WTC11 (cell line): Measurements from ENCODE around the gene HECTD4. TPM values are rescaled to one million over a fixed set of nuclear protein-coding genes. Genes with fewer than 3 reads are reported as not detected.

Source experiments
- ATAC-seq: fragments of 200-7000 bp; cut with Tn5 transposase; 2 replicates; pipeline ENCODE4 v1.10.0; 2021; ENCODE audit warnings: mild to moderate bottlenecking, moderate library complexity
- CTCF ChIA-PET: fragments of 300-600 bp; sonication (Branson Sonifier 250); formaldehyde crosslinking; loops from one replicate; lab custom pipeline; 2021; ENCODE audit warnings: antibody characterized with exemption; lab: Charles Lee
- POLR2A ChIA-PET: fragments of 350-600 bp; sonication (Branson Sonifier 250); formaldehyde crosslinking; loops from one replicate; lab custom pipeline; 2021; ENCODE audit warnings: antibody characterized with exemption; lab: Charles Lee
- DNase-seq: peaks from one replicate; pipeline ENCODE4 v3.0.0; 2021; ENCODE audit warnings: low spot score
- H3K27ac Mint-ChIP-seq: 2 replicates; pipeline ENCODE4 v1.8.0; 2021; ENCODE audit warnings: mixed read lengths
- H3K27me3 Mint-ChIP-seq: 2 replicates; pipeline ENCODE4 v1.8.0; 2021; ENCODE audit warnings: low read depth, mild to moderate bottlenecking, moderate library complexity, mixed read lengths
- H3K36me3 Mint-ChIP-seq: 2 replicates; pipeline ENCODE4 v1.8.0; 2021; ENCODE audit warnings: mixed read lengths
- H3K4me1 Mint-ChIP-seq: 2 replicates; pipeline ENCODE4 v1.8.0; 2022; ENCODE audit warnings: mixed read lengths
- H3K4me3 Mint-ChIP-seq: 2 replicates; pipeline ENCODE4 v1.8.0; 2021; ENCODE audit warnings: mild to moderate bottlenecking, moderate library complexity, mixed read lengths
- H3K9me3 Mint-ChIP-seq: 2 replicates; pipeline ENCODE4 v1.8.0; 2021; ENCODE audit warnings: mixed read lengths
- AFF4 ChIP-seq: sonication (generic); formaldehyde crosslinking; IDR thresholded peaks from 2 replicates; pipeline ENCODE4 v1.8.1; 2023; ENCODE audit warnings: mild to moderate bottlenecking, missing genetic modification reagents, borderline replicate concordance
- ARID4B ChIP-seq: sonication (generic); formaldehyde crosslinking; IDR thresholded peaks from 2 replicates; pipeline ENCODE4 v1.8.0; 2023; ENCODE audit warnings: missing genetic modification reagents, mild to moderate bottlenecking, borderline replicate concordance
- CREM ChIP-seq: sonication (generic); formaldehyde crosslinking; IDR thresholded peaks from 2 replicates; pipeline ENCODE4 v1.8.1; 2022; ENCODE audit warnings: mild to moderate bottlenecking, missing genetic modification reagents, moderate library complexity
- GABPB1 ChIP-seq: sonication (generic); formaldehyde crosslinking; IDR thresholded peaks from 2 replicates; pipeline ENCODE4 v1.8.1; 2023; ENCODE audit warnings: mild to moderate bottlenecking, missing genetic modification reagents
- GRHL2 ChIP-seq: fragments of 250-450 bp; sonication (Bioruptor Pico); IDR thresholded peaks from 2 replicates; pipeline ENCODE4 v1.8.0; 2022; ENCODE audit warnings: mild to moderate bottlenecking, moderate library complexity; ENCODE audit not compliant: insufficient replicate concordance, severe bottlenecking
- IRF1 ChIP-seq: sonication (generic); formaldehyde crosslinking; IDR thresholded peaks from 2 replicates; pipeline ENCODE4 v1.8.0; 2023; ENCODE audit warnings: missing genetic modification reagents
- JUN ChIP-seq: sonication (generic); formaldehyde crosslinking; IDR thresholded peaks from 2 replicates; pipeline ENCODE4 v1.8.0; 2023; ENCODE audit warnings: mild to moderate bottlenecking, missing genetic modification reagents
- MAX ChIP-seq: sonication (generic); formaldehyde crosslinking; IDR thresholded peaks from 2 replicates; pipeline ENCODE4 v1.8.0; 2022; ENCODE audit warnings: mild to moderate bottlenecking, missing genetic modification reagents
- NFATC4 ChIP-seq: fragments of 250-450 bp; sonication (Bioruptor Pico); IDR thresholded peaks from 2 replicates; pipeline ENCODE4 v1.9.0; 2021; ENCODE audit warnings: mild to moderate bottlenecking
- RORB ChIP-seq: fragments of 250-450 bp; sonication (Bioruptor Pico); IDR thresholded peaks from 2 replicates; pipeline ENCODE4 v1.9.0; 2021; ENCODE audit warnings: mild to moderate bottlenecking
- SMAD3 ChIP-seq: sonication (generic); formaldehyde crosslinking; IDR thresholded peaks from 2 replicates; pipeline ENCODE4 v1.8.0; 2022; ENCODE audit warnings: missing genetic modification reagents, mild to moderate bottlenecking, borderline replicate concordance
- SMAD4 ChIP-seq: sonication (generic); formaldehyde crosslinking; IDR thresholded peaks from 2 replicates; pipeline ENCODE4 v1.8.0; 2022; ENCODE audit warnings: mild to moderate bottlenecking, missing genetic modification reagents
- TCF7 ChIP-seq: sonication (generic); formaldehyde crosslinking; IDR thresholded peaks from 2 replicates; pipeline ENCODE4 v1.8.0; 2022; ENCODE audit warnings: mild to moderate bottlenecking, low read depth, missing genetic modification reagents, moderate library complexity
- TEAD1 ChIP-seq: sonication (generic); formaldehyde crosslinking; IDR thresholded peaks from 2 replicates; pipeline ENCODE4 v1.8.0; 2022; ENCODE audit warnings: mild to moderate bottlenecking, missing genetic modification reagents
- TEAD4 ChIP-seq: sonication (generic); formaldehyde crosslinking; IDR thresholded peaks from 2 replicates; pipeline ENCODE4 v1.8.0; 2022; ENCODE audit warnings: mild to moderate bottlenecking, missing genetic modification reagents
- ZNF138 ChIP-seq: sonication (generic); formaldehyde crosslinking; conservative IDR thresholded peaks from 2 replicates; pipeline ENCODE4 v1.8.1; 2022; ENCODE audit warnings: mild to moderate bottlenecking, moderate library complexity, missing genetic modification reagents
- ZNF423 ChIP-seq: fragments of 250-450 bp; sonication (Bioruptor Pico); IDR thresholded peaks from 2 replicates; pipeline ENCODE4 v2.1.2; 2022; ENCODE audit warnings: mild to moderate bottlenecking, moderate library complexity
- ZNF671 ChIP-seq: fragments of 250-450 bp; sonication (Bioruptor Pico); IDR thresholded peaks from 2 replicates; pipeline ENCODE4 v1.8.0; 2021; ENCODE audit warnings: mild to moderate bottlenecking
- total RNA-seq: library from RNA; stranded (reverse); gene quantifications from 3 replicates; pipeline ENCODE4 v1.2.3, GENCODE V29; 2021

Gene HECTD4
- total RNA-seq, 1 experiment from 2014 or later, result 31.7 TPM

- ATAC-seq (no peak), DNase-seq (no peak)
- H3K4me3 Mint-ChIP-seq, result no peak overlapping the region
- H3K9me3 Mint-ChIP-seq, result no peaks in the 10 kb centered on the region
- H3K4me1 Mint-ChIP-seq, result 0 out of 2 replicates have a peak, but pooled peaks cover 3% of the 10 kb centered on the region
- H3K36me3 Mint-ChIP-seq, result peaks cover 7% of the 10 kb centered on the region
- TF ChIP-seq MAX (no peak), RORB (CRISPR knock-in tag) (no peak), CREM (CRISPR knock-in tag) (no peak), AFF4 (CRISPR knock-in tag) (no peak), ZNF423 (CRISPR knock-in tag) (no peak), IRF1 (CRISPR knock-in tag) (no peak), TEAD1 (CRISPR knock-in tag) (no peak), TCF7 (CRISPR knock-in tag) (no peak; the same call in 1 of the 2 replicates), SMAD4 (CRISPR knock-in tag) (no peak), GABPB1 (no peak), NFATC4 (no peak), TEAD4 (no peak), ARID4B (CRISPR knock-in tag) (no peak)
- ChIA-PET POLR2A (no interaction called here), CTCF (interaction anchor here (0.6 to 1.8 kb wide), 3 partner anchors 32 to 221 kb away, joined by 3 to 4 read pairs (median 3); no protein-coding TSS in a partner anchor)
- no peaks in the 10 kb centered on the region for H3K27me3 Mint-ChIP-seq
- no peak overlapping the region for H3K27ac Mint-ChIP-seq
These were observed 215.9 kb downstream of the HECTD4 start for GRCh38 chr12:112166051-112167015.

- no peak for ATAC-seq
- no peak overlapping the region for H3K27ac Mint-ChIP-seq
- CTCF ChIA-PET, result interaction anchor here (0.6 to 1.8 kb wide), 4 partner anchors 32 to 222 kb away, joined by 3 to 4 read pairs (median 3); no protein-coding TSS in a partner anchor
- H3K36me3 Mint-ChIP-seq, result peaks cover 10% of the 10 kb centered on the region
- 0 out of 2 replicates have a peak, but pooled peaks cover 3% of the 10 kb centered on the region for H3K4me1 Mint-ChIP-seq
- H3K27me3 Mint-ChIP-seq, result no peaks in the 10 kb centered on the region
- DNase-seq, result no peak
- POLR2A ChIA-PET, result no interaction called here
- H3K9me3 Mint-ChIP-seq, result no peaks in the 10 kb centered on the region
- TF ChIP-seq JUN (CRISPR knock-in tag) (no peak), SMAD3 (no peak), GRHL2 (CRISPR knock-in tag) (no peak), SMAD4 (CRISPR knock-in tag) (no peak), ZNF138 (no peak), ZNF671 (CRISPR knock-in tag) (no peak)
- no peak overlapping the region for H3K4me3 Mint-ChIP-seq
These were observed 216.6 kb downstream of the HECTD4 start for GRCh38 chr12:112165624-112166023.
